Activated B cell treated with CpG ODN at 0.5 μM for 24 hours (primary cell): ENCODE results near the gene FBXW7. TPM values are rescaled to one million over a fixed set of nuclear protein-coding genes. Genes with fewer than 3 reads are reported as not detected.

Source experiments
- ATAC-seq: fragments of 200-7000 bp; cut with Tn5 transposase; one replicate; pipeline ENCODE4 v1.10.0; 2021; ENCODE audit warnings: low read depth, mild to moderate bottlenecking, moderate library complexity
- CTCF ChIA-PET: fragments of 350-600 bp; sonication (Branson Sonifier 250); formaldehyde crosslinking; loops from one replicate; lab custom pipeline; 2021; ENCODE audit warnings: antibody characterized with exemption; lab: Charles Lee
- POLR2A ChIA-PET: fragments of 350-600 bp; sonication (Branson Sonifier 250); formaldehyde crosslinking; loops from one replicate; lab custom pipeline; 2021; ENCODE audit warnings: antibody characterized with exemption; lab: Charles Lee
- DNase-seq: peaks from one replicate; pipeline ENCODE4 v3.0.0; 2022
- H3K27ac Mint-ChIP-seq: one replicate; pipeline ENCODE4 v1.8.0; 2020; ENCODE audit warnings: mixed read lengths
- H3K27me3 Mint-ChIP-seq: one replicate; pipeline ENCODE4 v1.8.0; 2021; ENCODE audit warnings: mixed read lengths
- H3K36me3 Mint-ChIP-seq: one replicate; pipeline ENCODE4 v1.8.0; 2021; ENCODE audit warnings: low read depth, mixed read lengths
- H3K4me1 Mint-ChIP-seq: one replicate; pipeline ENCODE4 v1.8.0; 2021; ENCODE audit warnings: mixed read lengths
- H3K4me3 Mint-ChIP-seq: one replicate; pipeline ENCODE4 v1.8.0; 2020; ENCODE audit warnings: mild to moderate bottlenecking, mixed read lengths
- H3K9me3 Mint-ChIP-seq: one replicate; pipeline ENCODE4 v1.8.0; 2020; ENCODE audit warnings: mixed read lengths
- CTCF ChIP-seq: fragments of 200-600 bp; IDR thresholded peaks from one replicate; pipeline ENCODE4 v1.8.0; 2022; ENCODE audit warnings: antibody characterized with exemption, mild to moderate bottlenecking
- intact Hi-C: fragments of 100-400 bp; cut with micrococcal nuclease; formaldehyde crosslinking; loops from one replicate; pipeline ENCODE4 v1.15.1; 2024
- total RNA-seq: library from RNA; stranded (reverse); gene quantifications from 2 replicates; pipeline ENCODE4 v1.2.3, GENCODE V29; 2022

Gene FBXW7
- total RNA-seq, 1 donor from 2014 or later: 96.5 TPM

- DNase-seq (no peak), ATAC-seq (no peak)
- H3K36me3 Mint-ChIP-seq: no peaks in the 10 kb centered on the region
- H3K27me3 Mint-ChIP-seq: no peaks in the 10 kb centered on the region
- ChIA-PET CTCF (interaction anchor here (1.1 to 2.6 kb wide), 2 partner anchors 61 to 78 kb away, joined by 3 to 7 read pairs; no protein-coding TSS in a partner anchor), POLR2A (no interaction called here)
- TF ChIP-seq CTCF: no peak
- H3K4me3 Mint-ChIP-seq: no peak overlapping the region
- H3K27ac Mint-ChIP-seq: no peak overlapping the region
- intact Hi-C loops: no loop called here
- H3K4me1 Mint-ChIP-seq: peaks cover 2% of the 10 kb centered on the region
- H3K9me3 Mint-ChIP-seq: peaks cover 4% of the 10 kb centered on the region
These were observed 43.3 kb upstream of the FBXW7 start for GRCh38 chr4:152579107-152579764.

GRCh38 chr4:152578670-152579069, 42.8 kb upstream of the FBXW7 start:
- intact Hi-C loops: no loop called here
- no peak overlapping the region for H3K4me3 Mint-ChIP-seq
- H3K9me3 Mint-ChIP-seq: peaks cover 4% of the 10 kb centered on the region
- DNase-seq (no peak), ATAC-seq (no peak)
- no peak for TF ChIP-seq CTCF
- ChIA-PET CTCF (interaction anchor here (1.1 to 2.6 kb wide), 2 partner anchors 62 to 77 kb away, joined by 3 to 7 read pairs; no protein-coding TSS in a partner anchor), POLR2A (interaction anchor here (0.7 kb wide), 1 partner anchor 22 kb away, joined by 3 read pairs; no protein-coding TSS in a partner anchor)
- H3K27me3 Mint-ChIP-seq: no peaks in the 10 kb centered on the region
- H3K36me3 Mint-ChIP-seq: no peaks in the 10 kb centered on the region
- H3K27ac Mint-ChIP-seq: no peak overlapping the region
- H3K4me1 Mint-ChIP-seq: no peaks in the 10 kb centered on the region

GRCh38 chr4:152577708-152578396, 42.0 kb upstream of the FBXW7 start:
- H3K27me3 Mint-ChIP-seq: no peaks in the 10 kb centered on the region
- H3K4me1 Mint-ChIP-seq: no peaks in the 10 kb centered on the region
- H3K4me3 Mint-ChIP-seq: no peak overlapping the region
- ChIA-PET CTCF (interaction anchor here (1.1 to 2.6 kb wide), 2 partner anchors 63 to 76 kb away, joined by 3 to 7 read pairs; no protein-coding TSS in a partner anchor), POLR2A (interaction anchor here (1.0 kb wide), 1 partner anchor 77 kb away, joined by 3 read pairs; no protein-coding TSS in a partner anchor)
- H3K36me3 Mint-ChIP-seq: no peaks in the 10 kb centered on the region
- peaks cover 4% of the 10 kb centered on the region for H3K9me3 Mint-ChIP-seq
- no peak for TF ChIP-seq CTCF
- H3K27ac Mint-ChIP-seq: no peak overlapping the region
- intact Hi-C loops: no loop called here
- peak; percentile 31 for ATAC-seq
- no peak for DNase-seq

DNA sequence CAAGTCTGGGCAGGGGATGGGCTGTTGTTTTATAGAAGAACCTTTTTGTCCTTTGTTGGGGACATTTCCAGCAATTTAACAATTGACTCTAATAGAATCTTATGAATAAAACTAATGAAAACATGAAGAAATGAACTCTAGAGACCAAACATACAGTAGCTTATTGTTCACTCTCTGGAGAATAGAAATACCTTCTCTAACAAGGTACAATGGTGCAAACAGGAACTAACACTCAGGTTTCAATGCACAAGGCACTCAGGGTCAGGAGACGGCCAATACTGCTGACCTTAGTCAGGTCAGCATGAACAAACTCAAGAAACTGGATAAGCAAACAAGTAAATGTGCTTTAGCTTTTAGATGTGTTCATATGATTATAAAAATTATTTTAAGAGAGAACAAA, 39.6 kb upstream of the FBXW7 start:
- H3K27ac Mint-ChIP-seq: no peak overlapping the region
- TF ChIP-seq CTCF: no peak
- H3K4me1 Mint-ChIP-seq: no peaks in the 10 kb centered on the region
- DNase-seq (no peak), ATAC-seq (no peak)
- H3K36me3 Mint-ChIP-seq: no peaks in the 10 kb centered on the region
- intact Hi-C loops: no loop called here
- no peaks in the 10 kb centered on the region for H3K9me3 Mint-ChIP-seq
- ChIA-PET CTCF (no interaction called here), POLR2A (no interaction called here)
- H3K4me3 Mint-ChIP-seq: no peak overlapping the region
- H3K27me3 Mint-ChIP-seq: no peaks in the 10 kb centered on the region

- H3K4me3 Mint-ChIP-seq: no peak overlapping the region
These were observed 38.0 kb upstream of the FBXW7 start for GRCh38 chr4:152573861-152574260.

More at GRCh38 chr4:152573861-152574260, 38.0 kb upstream of the FBXW7 start:
- ChIA-PET CTCF (no interaction called here), POLR2A (no interaction called here)
- no peak for DNase-seq
- TF ChIP-seq CTCF: no peak
- intact Hi-C loops: no loop called here
- H3K4me1 Mint-ChIP-seq: no peaks in the 10 kb centered on the region
- H3K27ac Mint-ChIP-seq: no peak overlapping the region
- H3K36me3 Mint-ChIP-seq: no peaks in the 10 kb centered on the region
- H3K9me3 Mint-ChIP-seq: no peaks in the 10 kb centered on the region
- no peak for ATAC-seq
- no peaks in the 10 kb centered on the region for H3K27me3 Mint-ChIP-seq
